ENCODE data around the gene NLRX1.
"Not testable (repeated sequence)": the region's sequence is repeated elsewhere in the genome, so short reads cannot be mapped to it uniquely, and the experiment has no call there.

Gene NLRX1

DNA sequence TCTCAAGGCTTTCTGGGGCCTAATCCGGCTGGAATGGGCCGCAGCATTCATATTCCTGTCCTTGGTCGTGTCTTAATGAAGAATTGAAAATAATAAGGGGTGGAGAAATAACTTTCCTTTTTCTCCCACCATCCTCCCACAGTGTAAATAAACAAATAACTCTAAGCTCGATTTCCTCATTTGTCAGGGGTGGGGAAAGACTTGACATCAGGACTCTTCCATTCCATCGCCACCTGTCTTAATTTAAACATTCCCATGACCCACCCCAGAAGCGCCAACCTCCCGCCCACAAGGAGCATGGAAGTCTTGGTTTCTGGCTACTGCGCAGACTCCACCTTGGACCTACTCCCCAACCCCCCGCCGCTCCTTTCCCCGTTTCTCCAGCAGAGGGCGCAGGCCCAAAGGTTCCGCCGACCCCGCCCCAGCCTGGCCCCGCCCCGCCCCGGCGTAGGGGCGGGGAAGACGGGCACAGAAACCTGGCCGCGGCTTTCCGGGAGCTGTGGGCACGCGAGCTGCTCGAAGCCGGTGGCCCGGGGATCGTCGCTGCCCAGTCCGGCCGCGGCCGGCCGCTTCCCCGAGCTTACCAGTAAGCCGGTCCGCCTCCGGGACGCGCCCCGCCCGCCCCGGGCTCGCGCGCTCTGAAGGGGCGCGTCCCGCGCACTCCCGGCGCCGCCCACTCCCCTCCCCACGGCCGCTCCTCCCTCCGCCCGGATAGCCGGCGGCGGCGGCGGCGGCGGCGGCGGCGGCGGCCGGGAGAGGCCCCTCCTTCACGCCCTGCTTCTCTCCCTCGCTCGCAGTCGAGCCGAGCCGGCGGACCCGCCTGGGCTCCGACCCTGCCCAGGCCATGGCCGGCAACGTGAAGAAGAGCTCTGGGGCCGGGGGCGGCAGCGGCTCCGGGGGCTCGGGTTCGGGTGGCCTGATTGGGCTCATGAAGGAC is 37.3 kb downstream of the NLRX1 start, which contains the start of gene CBL:
CBL (plus strand) TSS at position 766 of the 937 bp plus-strand sequence; CDS start at position 845, 79 bp downstream.
- in situ Hi-C loops (cut with MboI; ENCODE audit: low sequenced_read_pairs): no loop called here

DNA sequence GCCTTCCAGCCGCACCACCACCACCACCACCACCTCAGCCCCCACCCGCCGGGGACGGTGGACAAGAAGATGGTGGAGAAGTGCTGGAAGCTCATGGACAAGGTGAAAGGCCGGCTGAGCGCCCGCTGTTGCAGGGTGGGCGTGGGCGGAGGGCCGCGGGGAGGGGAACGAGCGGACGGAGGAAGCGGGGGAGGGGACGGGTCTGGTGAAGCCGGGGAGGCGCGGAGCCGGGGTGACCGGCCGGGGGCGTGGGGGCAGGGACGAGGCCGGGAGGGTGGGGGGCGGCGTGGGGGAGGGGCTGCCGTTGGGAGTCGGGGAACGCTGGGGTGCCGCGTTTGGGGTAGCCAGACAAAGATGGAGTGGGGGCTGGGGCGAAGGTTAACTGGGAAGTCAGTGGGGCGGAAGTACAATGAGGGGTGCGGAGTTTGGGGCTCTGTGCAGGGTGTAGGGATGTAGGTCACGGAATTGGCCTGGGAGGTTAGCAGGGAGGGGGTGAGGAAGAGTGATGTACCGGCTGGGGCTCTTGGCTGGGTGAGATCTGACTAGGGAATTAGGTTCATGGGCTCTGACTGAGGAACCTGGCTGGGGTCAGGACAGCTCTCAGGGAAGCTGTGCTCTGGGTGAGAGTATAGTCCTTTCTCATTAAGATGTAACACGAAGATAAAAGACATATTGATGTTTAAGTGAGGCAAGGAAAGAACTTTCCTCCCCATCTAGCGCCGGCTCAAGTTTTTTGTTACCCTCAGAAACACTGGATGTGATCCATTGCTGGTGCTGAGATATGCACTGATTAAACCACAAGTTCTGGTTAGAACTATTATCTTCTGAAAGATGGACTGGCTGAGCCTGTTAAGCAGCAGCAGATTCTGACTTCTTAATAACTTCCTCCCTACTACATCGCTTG is 38.2 kb downstream of the NLRX1 start:
- in situ Hi-C loops (cut with MboI; ENCODE audit: low sequenced_read_pairs): no loop called here

DNA sequence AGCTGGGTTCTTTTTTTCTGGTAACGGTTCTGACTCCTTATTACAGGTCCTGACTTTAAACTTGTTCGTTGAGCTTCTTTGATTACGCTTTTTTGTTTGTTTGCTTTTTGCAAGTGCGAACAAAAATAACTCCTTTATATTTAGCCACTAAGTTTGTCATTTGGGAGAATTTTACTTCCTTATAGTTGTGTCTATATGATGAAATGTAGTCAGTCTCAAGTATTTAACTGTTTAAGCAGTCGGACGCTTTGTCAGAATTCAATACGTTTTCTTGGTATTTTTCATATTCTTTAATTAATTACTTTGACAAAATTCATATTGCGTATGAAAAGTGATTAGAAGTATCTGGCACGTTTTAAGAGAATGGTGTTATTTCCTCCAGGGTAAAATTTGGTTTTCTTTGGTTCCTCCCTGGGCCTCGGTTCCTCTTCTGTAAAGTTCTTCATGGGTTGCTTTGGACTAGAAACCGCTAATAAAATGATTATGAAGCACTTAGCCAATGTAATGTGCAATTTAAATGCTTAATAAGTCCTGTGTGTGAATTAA is 39.0 kb downstream of the NLRX1 start:
- in situ Hi-C loops (cut with MboI; ENCODE audit: low sequenced_read_pairs): no loop called here

GRCh38 chr11:119209186-119209585 is 40.7 kb downstream of the NLRX1 start:
- in situ Hi-C loops (cut with MboI; ENCODE audit: low sequenced_read_pairs): no loop called here

DNA sequence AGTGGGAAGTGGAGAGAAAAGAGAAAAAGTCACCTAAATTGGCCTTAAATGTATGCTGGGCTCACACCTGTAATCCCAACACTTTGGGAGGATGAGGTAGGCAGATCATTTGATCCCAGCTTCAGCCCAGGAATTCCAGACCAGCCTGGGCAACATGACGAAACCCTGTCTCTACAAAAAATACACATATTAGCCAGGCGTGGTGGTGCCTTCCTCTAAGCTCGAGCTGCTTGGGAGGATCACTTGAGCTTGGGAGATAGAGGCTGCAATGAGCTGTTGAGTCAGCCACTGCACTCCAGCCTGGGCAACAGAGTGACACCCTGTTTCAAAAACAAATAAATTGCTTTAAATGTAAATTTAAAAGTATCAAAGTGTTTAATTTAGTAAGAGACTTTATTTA is 41.5 kb downstream of the NLRX1 start:
- in situ Hi-C loops (cut with MboI; ENCODE audit: low sequenced_read_pairs): no loop called here

GRCh38 chr11:119218141-119218878 is 49.8 kb downstream of the NLRX1 start:
- in situ Hi-C loops (cut with MboI; ENCODE audit: low sequenced_read_pairs): no loop called here

DNA sequence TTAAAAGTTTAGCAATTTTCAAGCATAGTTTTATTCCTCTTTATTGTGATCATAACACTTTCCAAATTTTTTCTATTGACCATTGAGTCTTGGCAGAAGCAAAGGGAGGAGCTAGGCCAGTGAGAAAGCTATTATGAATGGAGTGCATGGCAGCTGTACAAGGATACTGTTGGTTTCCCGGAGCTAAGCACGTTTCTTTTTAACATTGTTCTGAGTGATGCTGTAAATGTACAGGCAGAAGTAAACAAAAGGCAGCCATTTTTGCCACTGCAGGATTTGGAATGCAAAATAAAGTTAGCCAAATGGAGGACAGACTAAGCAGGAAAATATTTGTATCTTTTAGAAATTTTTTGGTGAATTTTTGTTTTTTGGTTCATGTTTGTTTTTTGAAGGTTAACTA is 53.8 kb downstream of the NLRX1 start:
- in situ Hi-C loops (cut with MboI; ENCODE audit: low sequenced_read_pairs): no loop called here

- in situ Hi-C loops (cut with MboI; ENCODE audit: low sequenced_read_pairs): no loop called here
Observed at GRCh38 chr11:119222891-119223290, 54.4 kb downstream of the NLRX1 start.

DNA sequence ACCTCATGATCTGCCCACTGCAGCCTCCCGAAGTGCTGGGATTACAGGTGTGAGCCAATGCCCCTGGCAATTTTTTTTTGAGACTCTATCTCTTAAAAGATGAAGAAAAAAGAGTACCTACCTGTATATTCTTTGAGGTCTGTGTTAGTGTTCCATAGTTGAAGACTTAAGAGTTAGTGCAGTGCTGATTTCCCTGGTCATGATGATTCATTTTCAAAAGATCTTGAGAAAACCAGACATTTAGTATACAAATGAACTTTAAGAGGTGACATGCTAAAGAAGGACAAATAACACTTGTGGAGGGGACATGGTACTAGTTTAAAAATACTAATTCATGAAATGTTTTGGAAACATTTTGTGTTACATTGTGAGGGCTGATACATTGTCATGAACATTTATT is 55.3 kb downstream of the NLRX1 start:
- in situ Hi-C loops (cut with MboI; ENCODE audit: low sequenced_read_pairs): no loop called here

DNA sequence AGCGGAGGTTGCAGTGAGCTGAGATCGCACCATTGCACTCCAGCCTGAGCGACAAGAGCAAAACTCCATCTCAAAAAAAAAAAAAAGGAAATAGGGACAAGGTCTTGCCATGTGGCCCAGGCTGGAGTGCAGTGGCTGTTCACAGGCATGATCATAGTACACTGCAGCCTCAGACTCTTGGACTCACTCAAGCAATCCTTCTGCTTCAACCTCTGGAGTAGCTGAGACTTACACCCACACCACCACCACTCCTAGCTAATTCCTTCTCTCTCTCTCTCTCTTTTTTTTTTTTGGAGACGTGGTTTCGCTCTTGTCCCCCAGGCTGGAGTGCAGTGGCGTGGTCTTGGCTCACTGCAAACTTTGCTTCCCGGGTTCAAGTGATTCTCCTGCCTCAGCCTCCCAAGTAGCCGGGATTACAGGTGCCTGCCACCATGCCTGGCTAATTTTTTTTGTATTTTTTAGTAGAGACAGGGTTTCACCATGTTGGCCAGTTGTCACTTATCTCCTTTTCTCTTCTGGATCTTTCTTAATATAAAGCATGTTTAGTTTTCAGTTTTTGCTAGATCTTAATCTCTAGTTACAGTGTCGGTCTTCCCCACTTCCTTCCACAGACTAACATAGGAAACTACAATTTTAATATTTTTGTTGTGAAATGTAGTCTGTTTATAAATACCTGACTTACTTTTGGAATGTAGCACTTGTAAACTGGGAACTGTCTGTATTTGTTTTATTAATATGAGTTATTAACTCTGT is 60.2 kb downstream of the NLRX1 start:
- in situ Hi-C loops (cut with MboI; ENCODE audit: low sequenced_read_pairs): not testable (repeated sequence)

DNA sequence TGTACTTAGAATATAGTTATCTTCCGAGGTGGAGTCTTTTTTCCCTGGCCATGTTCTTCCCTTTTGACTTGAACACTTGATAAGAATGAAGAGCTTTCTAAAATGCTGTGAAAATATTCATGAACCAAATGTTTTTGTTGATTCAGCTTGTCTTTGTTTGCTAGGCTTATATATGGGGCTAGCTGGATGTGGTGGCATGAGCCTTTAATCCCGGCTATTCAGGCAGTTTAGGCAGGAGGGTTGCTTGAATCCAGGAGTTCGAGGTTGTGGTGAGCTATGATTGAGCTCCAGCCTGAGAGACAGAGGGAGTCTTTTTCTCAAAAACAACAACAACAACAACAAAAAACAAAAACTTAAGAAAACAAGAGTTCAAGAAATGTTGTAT is 60.8 kb downstream of the NLRX1 start:
- in situ Hi-C loops (cut with MboI; ENCODE audit: low sequenced_read_pairs): no loop called here

DNA sequence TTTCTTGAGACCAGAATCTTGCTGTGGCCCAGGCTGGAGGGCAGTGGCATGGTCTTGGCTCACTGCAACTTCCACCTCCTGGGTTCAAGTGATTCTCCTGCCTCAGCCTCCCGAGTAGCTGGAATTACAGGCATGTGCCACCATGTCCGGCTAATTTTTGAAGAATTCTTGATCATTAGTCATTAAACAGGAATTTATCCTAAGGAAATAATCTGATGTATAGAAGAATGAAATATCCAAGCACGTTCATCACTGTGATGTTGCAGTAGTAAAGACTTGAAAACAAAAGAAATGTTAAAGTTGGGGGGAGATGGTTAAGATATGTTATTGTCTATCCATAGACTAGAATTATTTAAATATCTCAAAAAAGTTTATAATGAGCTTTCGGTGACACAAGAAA is 61.2 kb downstream of the NLRX1 start:
- in situ Hi-C loops (cut with MboI; ENCODE audit: low sequenced_read_pairs): no loop called here

Measured in HL-60/S4 treated with phorbol 12-myristate 13-acetate at 8.2 ng/mL for 4 days and 3 days (cell line).